CD4-positive, alpha-beta T cell treated with Interleukin-15 for 4 hours (primary cell): ENCODE results near the gene GON7.
"Not testable (repeated sequence)": the region's sequence is repeated elsewhere in the genome, so short reads cannot be mapped to it uniquely, and the experiment has no call there.

Experiments
- DNase-seq: peaks from one replicate; pipeline ENCODE4 v3.0.0-alpha.2; 2020; ENCODE audit warnings: low spot score

Gene GON7

GRCh38 chr14:93200553-93200952 lies 6.3 kb downstream of the GON7 start:
- no peak for DNase-seq

GRCh38 chr14:93199031-93199430 lies 7.8 kb downstream of the GON7 start:
- no peak for DNase-seq

GRCh38 chr14:93195316-93195999 lies 11.4 kb downstream of the GON7 start:
- no peak for DNase-seq

GRCh38 chr14:93186956-93187355 lies 19.9 kb downstream of the GON7 start:
- no peak for DNase-seq

- no peak for DNase-seq
These were observed 20.4 kb downstream of the GON7 start for GRCh38 chr14:93186466-93186865.

- no peak for DNase-seq
These were observed 21.5 kb downstream of the GON7 start for GRCh38 chr14:93185349-93185720.

- peak; percentile 90 for DNase-seq
These were observed 22.2 kb downstream of the GON7 start, which contains the start of the genes LYSET and MOAP1 for GRCh38 chr14:93184391-93185348. TSS of gene LYSET (plus strand) at chr14:93185317. CDS start at chr14:93185406, 89 bp downstream. TSS of gene MOAP1 (minus strand) at chr14:93184897. CDS start at chr14:93184242, 655 bp downstream.

- no peak for DNase-seq
These were observed 23.1 kb downstream of the GON7 start for GRCh38 chr14:93183596-93184317.

GRCh38 chr14:93175492-93175891 lies 31.4 kb downstream of the GON7 start:
- DNase-seq: no peak

GRCh38 chr14:93174731-93175130 lies 32.1 kb downstream of the GON7 start:
- DNase-seq: not testable (repeated sequence)

GRCh38 chr14:93173943-93174395 lies 32.9 kb downstream of the GON7 start:
- no peak for DNase-seq

GRCh38 chr14:93171376-93171775 lies 35.5 kb downstream of the GON7 start:
- no peak for DNase-seq

GRCh38 chr14:93170141-93170540 lies 36.7 kb downstream of the GON7 start:
- DNase-seq: not testable (repeated sequence)

GRCh38 chr14:93169619-93170018 lies 37.2 kb downstream of the GON7 start:
- DNase-seq: not testable (repeated sequence)

GRCh38 chr14:93168610-93169009 lies 38.3 kb downstream of the GON7 start:
- DNase-seq: not testable (repeated sequence)

- not testable (repeated sequence) for DNase-seq
These were observed 41.3 kb downstream of the GON7 start for GRCh38 chr14:93165271-93166265.

GRCh38 chr14:93163564-93163963 lies 43.3 kb downstream of the GON7 start:
- no peak for DNase-seq

- DNase-seq: no peak
These were observed 45.4 kb downstream of the GON7 start for GRCh38 chr14:93161411-93161940.

- no peak for DNase-seq
These were observed 46.5 kb downstream of the GON7 start for GRCh38 chr14:93160353-93160801.

- not testable (repeated sequence) for DNase-seq
These were observed 47.1 kb downstream of the GON7 start for GRCh38 chr14:93159625-93160352.
